HL-60 (cell line): ENCODE results near the gene KCNJ11.

Experiments
- DNase-seq, 2 experiments: peaks; one replicate each; pipeline ENCODE4 v3.0.0-alpha.2; 2010 to 2020; ENCODE audit warnings: low read depth in 1 of 2, low spot score in 1 of 2
- H3K27ac ChIP-seq: fragments of 250-450 bp; sonication (Bioruptor Pico); replicated peaks from 2 replicates; pipeline ENCODE4 v1.5.1; 2020; ENCODE audit warnings: mild to moderate bottlenecking, moderate library complexity
- H3K27me3 ChIP-seq: fragments of 250-450 bp; sonication (Bioruptor Pico); 2 replicates; pipeline ENCODE4 v1.5.1; 2021; ENCODE audit warnings: mild to moderate bottlenecking, moderate library complexity; ENCODE audit not compliant: insufficient read depth, poor library complexity, severe bottlenecking
- H3K4me3 ChIP-seq: replicated peaks from 2 replicates; pipeline ENCODE4 v1.5.1; 2011; ENCODE audit warnings: mild to moderate bottlenecking, control low read depth, low read length; ENCODE audit not compliant: insufficient read depth
- GABPA ChIP-seq: IDR thresholded peaks from 2 replicates; pipeline ENCODE4 v1.6.1; 2012; ENCODE audit warnings: low read depth
- POLR2AphosphoS5 ChIP-seq: IDR thresholded peaks from 2 replicates; pipeline ENCODE4 v1.6.1; 2012; ENCODE audit warnings: low read depth
- SPI1 ChIP-seq: IDR thresholded peaks from 2 replicates; pipeline ENCODE4 v1.6.1; 2012; ENCODE audit warnings: low read depth, mild to moderate bottlenecking, borderline replicate concordance
- TF ChIP-seq, protein P1 (sequence below): IDR thresholded peaks from 2 replicates; pipeline ENCODE4 v1.6.1; 2012; ENCODE audit warnings: low read depth; ENCODE audit not compliant: insufficient replicate concordance
- TF ChIP-seq, protein P2 (sequence below): IDR thresholded peaks from one replicate; pipeline ENCODE4 v1.5.1; 2011; ENCODE audit warnings: low read length, control low read depth, inconsistent platforms; ENCODE audit not compliant: insufficient read depth

KCNJ11 gene

DNA sequence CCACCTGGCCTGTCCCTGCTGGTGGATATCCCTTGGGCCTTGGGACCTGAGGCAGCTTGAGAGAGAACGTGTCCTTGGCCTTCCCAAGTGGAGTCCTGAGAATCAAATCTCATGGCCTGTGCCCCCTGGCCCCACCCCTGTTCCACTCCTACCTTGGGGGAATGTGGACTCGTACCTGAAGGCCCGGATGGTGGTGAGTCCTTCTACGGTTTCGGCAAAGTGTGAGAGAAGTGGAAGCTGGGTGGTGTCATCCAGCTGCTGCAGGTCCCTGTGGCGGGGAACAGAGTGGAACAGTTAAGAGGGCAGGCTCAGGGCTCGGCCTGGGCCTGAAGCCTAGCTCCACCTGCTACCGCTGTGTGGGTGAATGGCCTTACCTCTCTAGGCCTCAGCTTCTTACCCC is 14.0 kb upstream of the KCNJ11 start:
- TF ChIP-seq, protein P1, sequence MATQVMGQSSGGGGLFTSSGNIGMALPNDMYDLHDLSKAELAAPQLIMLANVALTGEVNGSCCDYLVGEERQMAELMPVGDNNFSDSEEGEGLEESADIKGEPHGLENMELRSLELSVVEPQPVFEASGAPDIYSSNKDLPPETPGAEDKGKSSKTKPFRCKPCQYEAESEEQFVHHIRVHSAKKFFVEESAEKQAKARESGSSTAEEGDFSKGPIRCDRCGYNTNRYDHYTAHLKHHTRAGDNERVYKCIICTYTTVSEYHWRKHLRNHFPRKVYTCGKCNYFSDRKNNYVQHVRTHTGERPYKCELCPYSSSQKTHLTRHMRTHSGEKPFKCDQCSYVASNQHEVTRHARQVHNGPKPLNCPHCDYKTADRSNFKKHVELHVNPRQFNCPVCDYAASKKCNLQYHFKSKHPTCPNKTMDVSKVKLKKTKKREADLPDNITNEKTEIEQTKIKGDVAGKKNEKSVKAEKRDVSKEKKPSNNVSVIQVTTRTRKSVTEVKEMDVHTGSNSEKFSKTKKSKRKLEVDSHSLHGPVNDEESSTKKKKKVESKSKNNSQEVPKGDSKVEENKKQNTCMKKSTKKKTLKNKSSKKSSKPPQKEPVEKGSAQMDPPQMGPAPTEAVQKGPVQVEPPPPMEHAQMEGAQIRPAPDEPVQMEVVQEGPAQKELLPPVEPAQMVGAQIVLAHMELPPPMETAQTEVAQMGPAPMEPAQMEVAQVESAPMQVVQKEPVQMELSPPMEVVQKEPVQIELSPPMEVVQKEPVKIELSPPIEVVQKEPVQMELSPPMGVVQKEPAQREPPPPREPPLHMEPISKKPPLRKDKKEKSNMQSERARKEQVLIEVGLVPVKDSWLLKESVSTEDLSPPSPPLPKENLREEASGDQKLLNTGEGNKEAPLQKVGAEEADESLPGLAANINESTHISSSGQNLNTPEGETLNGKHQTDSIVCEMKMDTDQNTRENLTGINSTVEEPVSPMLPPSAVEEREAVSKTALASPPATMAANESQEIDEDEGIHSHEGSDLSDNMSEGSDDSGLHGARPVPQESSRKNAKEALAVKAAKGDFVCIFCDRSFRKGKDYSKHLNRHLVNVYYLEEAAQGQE = no peak
- TF ChIP-seq GABPA (no peak), POLR2AphosphoS5 (no peak)
- TF ChIP-seq, protein P2, sequence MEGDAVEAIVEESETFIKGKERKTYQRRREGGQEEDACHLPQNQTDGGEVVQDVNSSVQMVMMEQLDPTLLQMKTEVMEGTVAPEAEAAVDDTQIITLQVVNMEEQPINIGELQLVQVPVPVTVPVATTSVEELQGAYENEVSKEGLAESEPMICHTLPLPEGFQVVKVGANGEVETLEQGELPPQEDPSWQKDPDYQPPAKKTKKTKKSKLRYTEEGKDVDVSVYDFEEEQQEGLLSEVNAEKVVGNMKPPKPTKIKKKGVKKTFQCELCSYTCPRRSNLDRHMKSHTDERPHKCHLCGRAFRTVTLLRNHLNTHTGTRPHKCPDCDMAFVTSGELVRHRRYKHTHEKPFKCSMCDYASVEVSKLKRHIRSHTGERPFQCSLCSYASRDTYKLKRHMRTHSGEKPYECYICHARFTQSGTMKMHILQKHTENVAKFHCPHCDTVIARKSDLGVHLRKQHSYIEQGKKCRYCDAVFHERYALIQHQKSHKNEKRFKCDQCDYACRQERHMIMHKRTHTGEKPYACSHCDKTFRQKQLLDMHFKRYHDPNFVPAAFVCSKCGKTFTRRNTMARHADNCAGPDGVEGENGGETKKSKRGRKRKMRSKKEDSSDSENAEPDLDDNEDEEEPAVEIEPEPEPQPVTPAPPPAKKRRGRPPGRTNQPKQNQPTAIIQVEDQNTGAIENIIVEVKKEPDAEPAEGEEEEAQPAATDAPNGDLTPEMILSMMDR = no peak
- H3K27me3 ChIP-seq = peaks cover 2% of the 10 kb centered on the region
- H3K4me3 ChIP-seq = no peak overlapping the region
- DNase-seq = no peak
- no peak overlapping the region for H3K27ac ChIP-seq

DNA sequence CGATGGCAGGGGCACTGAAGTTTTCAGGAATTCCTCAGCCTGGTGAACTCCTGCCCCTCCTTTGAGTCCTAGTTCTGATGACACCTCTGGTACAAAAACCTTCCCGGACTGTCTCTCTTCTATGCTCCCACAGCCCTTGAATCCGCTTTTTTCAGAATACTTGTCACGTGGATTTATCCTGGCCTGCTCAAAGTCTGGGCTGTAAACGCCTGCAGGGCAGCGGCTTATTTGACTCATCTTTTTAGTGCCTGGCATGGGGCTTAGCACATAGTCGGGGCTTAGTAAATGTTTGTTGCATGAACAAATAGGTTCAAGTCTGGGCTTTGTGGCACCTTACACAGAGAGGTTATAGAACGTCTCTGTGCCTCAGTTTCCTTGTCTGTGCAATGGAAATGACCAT is 13.4 kb upstream of the KCNJ11 start:
- H3K27ac ChIP-seq = no peak overlapping the region
- H3K27me3 ChIP-seq = peaks cover 2% of the 10 kb centered on the region
- no peak for DNase-seq
- no peak overlapping the region for H3K4me3 ChIP-seq
- TF ChIP-seq SPI1 = no peak
- TF ChIP-seq, protein P1 = no peak
- no peak for TF ChIP-seq GABPA
- TF ChIP-seq, protein P2 = no peak
- TF ChIP-seq POLR2AphosphoS5 = no peak

DNA sequence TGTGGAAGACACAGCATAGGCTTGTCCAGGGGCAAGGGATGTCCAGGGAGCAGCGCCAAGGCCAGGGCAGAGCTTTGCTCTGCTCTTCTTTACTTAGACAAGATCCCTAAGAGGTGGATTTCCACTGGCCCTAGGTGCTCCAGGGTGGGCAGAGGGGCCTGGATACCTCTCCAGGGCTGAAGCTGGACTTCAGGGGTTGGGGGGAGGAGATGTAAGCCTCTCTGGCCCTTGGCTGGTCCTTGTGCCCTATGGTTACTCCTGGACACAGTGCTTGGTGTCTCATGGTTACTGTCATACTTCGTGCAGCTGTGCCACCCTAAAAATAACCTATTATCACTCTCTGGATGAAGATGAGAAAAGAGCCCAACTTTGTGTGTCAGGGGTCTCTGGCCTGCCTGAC is 12.9 kb upstream of the KCNJ11 start:
- no peak overlapping the region for H3K27ac ChIP-seq
- no peak overlapping the region for H3K4me3 ChIP-seq
- no peak for DNase-seq
- TF ChIP-seq POLR2AphosphoS5 (no peak), GABPA (no peak), SPI1 (no peak)
- TF ChIP-seq, protein P1 = no peak
- TF ChIP-seq, protein P2 = no peak
- H3K27me3 ChIP-seq = peaks cover 2% of the 10 kb centered on the region
